HG03097 (cell line): ENCODE measurements around the gene PHF2.

Experiments used
- ATAC-seq: cut with Tn5 transposase; IDR thresholded peaks from one replicate; pipeline ENCODE4 v1.9.1; 2021; ENCODE audit not compliant: unreplicated experiment, low FRiP score

The PHF2 gene

GRCh38 chr9:93585695-93586094 is 9.3 kb downstream of the PHF2 start:
- ATAC-seq, result no peak

DNA sequence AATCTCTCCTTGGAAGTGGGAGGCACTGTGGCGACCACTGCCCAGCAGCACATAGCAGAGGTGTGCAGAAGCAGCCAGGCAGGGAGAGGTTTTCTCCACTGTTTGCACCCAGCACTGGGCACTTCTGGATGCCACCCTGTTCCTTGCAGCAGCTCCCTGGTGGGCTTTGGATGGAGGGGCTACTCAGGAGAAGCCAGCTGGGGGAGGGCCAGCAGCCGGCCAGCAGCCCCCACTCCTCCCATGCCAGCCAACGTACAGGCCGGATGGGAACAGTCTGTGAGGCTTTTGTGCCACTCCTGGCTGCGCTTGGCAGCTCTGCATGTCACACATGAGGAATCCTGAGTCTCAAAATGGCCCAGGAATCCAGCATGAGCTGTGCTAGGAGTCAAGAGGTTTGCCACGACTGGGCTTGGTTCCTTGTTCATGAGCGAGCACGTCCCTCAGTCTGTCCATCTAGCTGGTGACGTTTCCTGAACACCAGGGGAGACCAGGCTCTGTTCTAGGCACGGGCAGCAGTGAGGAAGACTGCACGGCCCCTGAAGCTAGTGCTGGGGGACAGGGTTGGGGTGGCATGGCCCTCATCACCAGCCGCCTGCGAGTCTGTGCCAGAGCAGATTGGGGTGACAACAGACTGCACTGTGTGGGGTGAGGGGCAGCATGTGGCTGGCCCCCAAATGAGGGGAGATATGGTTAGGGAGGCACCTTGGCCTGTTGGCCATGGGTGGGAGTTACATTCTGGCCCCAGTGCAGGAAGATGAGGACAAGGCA is 10.1 kb downstream of the PHF2 start:
- ATAC-seq, result no peak

GRCh38 chr9:93587284-93587650 is 10.9 kb downstream of the PHF2 start:
- no peak for ATAC-seq

DNA sequence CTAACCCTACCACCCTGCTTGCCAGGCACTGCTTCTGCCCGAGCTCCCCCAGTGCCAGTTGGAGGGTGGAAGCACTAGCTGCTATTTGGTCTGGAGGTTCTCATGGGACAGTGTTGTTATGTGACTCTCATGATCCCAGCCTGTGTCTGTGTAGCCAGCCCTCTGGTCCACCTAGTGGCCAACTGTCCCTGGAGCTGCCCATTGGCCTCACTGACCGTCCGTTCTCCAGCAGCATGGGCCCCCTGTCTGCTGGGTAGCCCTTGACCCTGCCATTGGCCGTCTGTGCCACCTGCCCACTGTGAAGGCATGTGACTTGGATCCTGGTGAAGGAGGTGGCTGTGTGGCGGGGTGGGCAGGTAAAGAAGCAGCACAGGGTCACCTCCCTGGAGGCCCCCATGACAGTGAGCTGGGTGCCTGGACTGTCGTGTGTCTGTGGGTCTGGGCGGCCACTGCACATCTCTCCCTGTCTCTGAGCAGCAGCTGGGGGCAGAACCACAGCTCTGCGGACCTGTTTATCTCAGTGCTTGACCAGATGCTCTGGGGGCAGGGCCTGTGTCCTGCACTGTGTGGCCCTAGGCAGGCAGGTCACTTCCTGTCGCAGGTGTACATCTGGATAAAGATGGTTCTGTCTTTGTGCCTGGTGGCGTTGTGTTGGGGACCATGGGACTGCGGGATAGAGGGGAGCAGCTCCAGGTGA is 11.4 kb downstream of the PHF2 start:
- ATAC-seq, result no peak

- no peak for ATAC-seq
These were observed 12.5 kb downstream of the PHF2 start for GRCh38 chr9:93588641-93589609.

DNA sequence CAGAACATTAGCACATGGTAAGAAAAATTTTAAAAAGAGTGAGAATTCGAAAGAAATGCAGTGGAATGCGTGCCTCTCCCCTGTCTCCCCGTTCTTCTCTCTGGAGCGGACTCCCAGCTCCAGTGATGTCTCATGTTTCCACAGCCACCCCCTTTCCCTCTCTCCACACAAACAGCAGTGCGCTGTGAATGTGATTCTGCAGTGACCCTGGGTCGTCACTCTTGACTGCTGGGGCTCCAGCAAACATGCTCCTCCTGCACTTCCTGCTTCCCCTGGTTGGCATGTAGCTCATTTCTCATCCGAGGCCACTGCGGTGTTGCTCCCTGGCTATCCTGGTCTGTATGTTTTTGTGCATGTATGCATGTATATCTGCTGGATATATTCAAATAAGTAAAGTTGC is 13.3 kb downstream of the PHF2 start:
- ATAC-seq, result no peak

- ATAC-seq, result no peak
These were observed 14.3 kb downstream of the PHF2 start for GRCh38 chr9:93590609-93591234.

GRCh38 chr9:93591301-93592007 is 15.1 kb downstream of the PHF2 start:
- no peak for ATAC-seq

DNA sequence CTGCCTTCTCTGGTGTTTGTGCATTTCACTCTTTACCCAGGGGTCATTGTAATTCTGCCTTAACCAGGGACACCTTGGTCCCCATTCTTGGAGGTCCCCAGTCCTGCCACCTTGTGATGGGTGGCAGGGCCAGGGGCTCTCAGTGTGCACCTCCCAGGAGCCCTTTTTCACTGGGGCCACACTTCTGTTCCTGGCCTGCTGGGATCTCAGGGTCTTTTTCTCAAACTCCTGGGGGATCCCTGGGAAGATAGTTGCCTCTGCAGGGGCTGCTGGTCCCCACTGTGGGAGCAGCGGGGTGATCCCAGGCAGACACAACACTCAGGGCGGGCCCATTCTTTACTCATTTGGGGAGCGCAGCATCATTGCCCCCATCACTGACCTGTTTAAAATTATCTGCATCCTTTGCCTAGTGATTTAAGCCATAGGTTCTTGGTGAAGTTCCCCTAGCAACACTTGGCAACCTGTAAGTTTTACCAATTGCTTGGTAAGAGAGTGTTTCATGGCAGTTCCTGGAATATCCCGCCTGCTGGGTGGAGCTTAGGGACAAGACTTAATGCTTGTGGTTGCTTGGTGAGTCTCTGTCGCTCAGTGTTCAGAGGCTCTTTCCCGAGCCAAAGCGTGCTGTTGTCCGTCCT is 15.7 kb downstream of the PHF2 start:
- ATAC-seq, result no peak

DNA sequence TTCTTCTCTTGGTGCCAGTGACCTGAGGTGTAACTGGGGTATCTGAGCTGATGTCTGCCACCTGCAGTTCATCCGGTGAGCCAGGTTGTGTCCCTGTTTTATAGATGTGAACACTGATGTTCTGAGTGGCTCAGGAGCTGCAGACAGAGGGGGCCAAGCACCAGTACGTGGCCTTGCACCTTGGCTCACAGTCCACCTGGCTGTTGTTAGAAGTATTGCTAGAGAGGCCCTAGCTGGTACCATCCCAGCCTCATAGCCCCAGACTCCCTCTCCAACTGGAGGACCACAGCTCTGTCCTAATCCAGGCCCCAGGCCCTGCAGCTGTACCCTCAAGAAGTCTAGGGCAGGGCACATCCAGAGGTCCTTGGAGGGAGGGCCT is 16.2 kb downstream of the PHF2 start:
- ATAC-seq, result no peak

- ATAC-seq, result no peak
These were observed 16.8 kb downstream of the PHF2 start for GRCh38 chr9:93593144-93593658.

DNA sequence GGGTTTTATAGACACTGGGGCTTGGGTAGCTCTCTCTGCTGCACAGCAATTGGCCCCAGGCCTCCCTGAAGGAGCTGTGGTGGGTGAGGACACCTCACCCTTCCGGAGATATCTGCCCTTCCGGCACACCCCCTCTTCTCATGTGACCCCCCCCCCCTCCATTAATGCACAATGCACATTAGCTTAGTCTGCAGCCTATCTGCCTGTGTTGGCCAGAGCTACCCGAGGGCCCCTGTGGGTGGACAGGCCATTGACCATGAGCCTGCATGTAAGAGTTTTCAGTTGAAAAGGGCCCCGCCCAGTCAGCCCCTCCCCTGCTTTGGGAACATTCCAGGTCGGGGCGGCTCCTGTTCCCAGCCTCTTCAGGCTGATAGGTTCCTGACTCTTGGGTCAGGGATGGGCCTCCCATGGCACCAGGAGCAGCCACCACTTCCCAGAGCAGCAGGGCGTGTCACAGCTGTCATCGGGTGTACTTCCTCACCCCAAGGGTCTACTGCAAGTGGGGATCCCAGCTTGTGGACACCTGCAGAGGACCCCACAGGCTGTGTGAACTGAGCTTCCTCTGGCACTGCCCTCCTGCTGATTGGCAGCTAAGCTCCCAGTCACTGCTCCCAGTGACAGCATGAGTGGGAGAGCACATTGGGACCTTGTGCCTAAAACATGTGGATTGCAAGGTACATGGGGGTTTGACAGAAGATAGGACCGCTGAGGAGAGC is 17.8 kb downstream of the PHF2 start:
- no peak for ATAC-seq

- no peak for ATAC-seq
These were observed 19.1 kb downstream of the PHF2 start for GRCh38 chr9:93595461-93595860.

DNA sequence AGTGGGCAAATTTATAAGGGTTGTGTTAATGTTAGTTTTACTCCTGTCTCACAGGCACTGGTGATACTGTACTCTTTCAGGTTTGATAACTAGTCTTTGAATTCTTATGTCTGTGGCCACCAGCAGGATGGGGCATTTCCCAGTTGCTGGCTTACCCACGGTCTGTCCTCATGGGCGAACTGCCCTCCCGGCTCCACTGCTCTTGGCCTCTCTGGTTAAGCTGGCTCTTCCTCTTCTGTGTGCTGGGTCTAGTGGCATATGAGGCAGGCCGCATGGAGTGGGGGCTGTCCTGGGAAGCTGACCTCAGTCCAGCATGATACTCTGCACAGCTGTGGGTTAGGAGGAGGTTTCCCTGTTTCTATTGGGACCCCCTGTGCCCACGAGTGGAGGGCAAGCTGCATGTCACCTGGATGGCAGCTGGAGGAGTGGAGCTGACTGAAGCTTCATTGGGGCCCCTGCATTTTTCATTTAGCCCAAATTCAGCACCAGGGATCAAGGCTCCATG is 19.5 kb downstream of the PHF2 start:
- no peak for ATAC-seq

DNA sequence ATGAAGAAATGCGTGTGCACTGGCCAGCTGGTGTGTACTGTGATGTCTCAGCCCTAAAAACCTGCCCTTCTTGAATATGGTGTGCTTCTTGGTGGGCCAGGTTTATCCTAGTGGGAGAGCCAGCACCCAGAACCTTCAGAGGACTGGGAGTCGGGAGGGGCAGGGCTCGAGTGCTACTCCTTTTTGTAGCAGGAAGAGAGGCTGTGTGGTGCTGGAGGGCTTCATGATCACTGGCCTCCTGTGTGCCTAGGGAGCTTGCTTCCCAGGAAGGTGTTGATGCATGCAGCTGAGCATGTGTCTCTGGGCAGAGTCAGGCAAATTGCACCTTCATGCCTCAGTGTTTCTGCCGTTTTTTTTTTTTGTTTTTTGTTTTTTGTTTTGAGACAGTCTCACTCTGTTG is 20.0 kb downstream of the PHF2 start:
- ATAC-seq, result no peak

- no peak for ATAC-seq
These were observed 20.8 kb downstream of the PHF2 start for GRCh38 chr9:93597142-93597706.

GRCh38 chr9:93597871-93598646 is 21.7 kb downstream of the PHF2 start:
- ATAC-seq, result no peak
